ENCODE data around the gene JAG2.

Gene JAG2

GRCh38 chr14:105092171-105093037 lies 76.2 kb downstream of the JAG2 start:
- TF ChIP-seq, protein P1, sequence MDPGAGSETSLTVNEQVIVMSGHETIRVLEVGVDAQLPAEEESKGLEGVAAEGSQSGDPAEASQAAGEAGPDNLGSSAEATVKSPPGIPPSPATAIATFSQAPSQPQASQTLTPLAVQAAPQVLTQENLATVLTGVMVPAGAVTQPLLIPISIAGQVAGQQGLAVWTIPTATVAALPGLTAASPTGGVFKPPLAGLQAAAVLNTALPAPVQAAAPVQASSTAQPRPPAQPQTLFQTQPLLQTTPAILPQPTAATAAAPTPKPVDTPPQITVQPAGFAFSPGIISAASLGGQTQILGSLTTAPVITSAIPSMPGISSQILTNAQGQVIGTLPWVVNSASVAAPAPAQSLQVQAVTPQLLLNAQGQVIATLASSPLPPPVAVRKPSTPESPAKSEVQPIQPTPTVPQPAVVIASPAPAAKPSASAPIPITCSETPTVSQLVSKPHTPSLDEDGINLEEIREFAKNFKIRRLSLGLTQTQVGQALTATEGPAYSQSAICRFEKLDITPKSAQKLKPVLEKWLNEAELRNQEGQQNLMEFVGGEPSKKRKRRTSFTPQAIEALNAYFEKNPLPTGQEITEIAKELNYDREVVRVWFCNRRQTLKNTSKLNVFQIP (CRISPR knock-in tag; IDR thresholded peaks at IDR 0.05; ENCODE audit: borderline replicate concordance, low read depth): no peak
- TF ChIP-seq, protein P2, sequence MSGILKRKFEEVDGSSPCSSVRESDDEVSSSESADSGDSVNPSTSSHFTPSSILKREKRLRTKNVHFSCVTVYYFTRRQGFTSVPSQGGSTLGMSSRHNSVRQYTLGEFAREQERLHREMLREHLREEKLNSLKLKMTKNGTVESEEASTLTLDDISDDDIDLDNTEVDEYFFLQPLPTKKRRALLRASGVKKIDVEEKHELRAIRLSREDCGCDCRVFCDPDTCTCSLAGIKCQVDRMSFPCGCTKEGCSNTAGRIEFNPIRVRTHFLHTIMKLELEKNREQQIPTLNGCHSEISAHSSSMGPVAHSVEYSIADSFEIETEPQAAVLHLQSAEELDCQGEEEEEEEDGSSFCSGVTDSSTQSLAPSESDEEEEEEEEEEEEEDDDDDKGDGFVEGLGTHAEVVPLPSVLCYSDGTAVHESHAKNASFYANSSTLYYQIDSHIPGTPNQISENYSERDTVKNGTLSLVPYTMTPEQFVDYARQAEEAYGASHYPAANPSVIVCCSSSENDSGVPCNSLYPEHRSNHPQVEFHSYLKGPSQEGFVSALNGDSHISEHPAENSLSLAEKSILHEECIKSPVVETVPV (CRISPR knock-in tag; IDR thresholded peaks at IDR 0.05): no peak
- no peak for TF ChIP-seq ZFP30 (CRISPR knock-in tag; IDR thresholded peaks at IDR 0.05)
- no peak for TF ChIP-seq BACH2 (CRISPR knock-in tag; IDR thresholded peaks at IDR 0.05; ENCODE audit: borderline replicate concordance)
- TF ChIP-seq ZNF70 (CRISPR knock-in tag; IDR thresholded peaks at IDR 0.05): no peak
- TF ChIP-seq CREB5 (CRISPR knock-in tag; IDR thresholded peaks at IDR 0.05; ENCODE audit: low read depth): no peak
- TF ChIP-seq ZFP3 (CRISPR knock-in tag; IDR thresholded peaks at IDR 0.05): no peak
- no peak for TF ChIP-seq OSR1 (CRISPR knock-in tag; IDR thresholded peaks at IDR 0.05)
- TF ChIP-seq RARB (CRISPR knock-in tag; IDR thresholded peaks at IDR 0.05): no peak
- no peak for TF ChIP-seq ISL1 (CRISPR knock-in tag; IDR thresholded peaks at IDR 0.05)
- no peak for TF ChIP-seq ARNTL (CRISPR knock-in tag; IDR thresholded peaks at IDR 0.05; ENCODE audit: borderline replicate concordance, low read depth)
- no peak for TF ChIP-seq SNAI2 (CRISPR knock-in tag; IDR thresholded peaks at IDR 0.05)
- TF ChIP-seq CSDC2 (CRISPR knock-in tag; IDR thresholded peaks at IDR 0.05): no peak
- TF ChIP-seq TOX (CRISPR knock-in tag; IDR thresholded peaks at IDR 0.05; ENCODE audit: borderline replicate concordance): no peak
- TF ChIP-seq ZC3H10 (CRISPR knock-in tag; IDR thresholded peaks at IDR 0.05): no peak
- no peak for TF ChIP-seq TCF4 (CRISPR knock-in tag; IDR thresholded peaks at IDR 0.05; ENCODE audit: borderline replicate concordance)
- TF ChIP-seq PATZ1 (CRISPR knock-in tag; IDR thresholded peaks at IDR 0.05; ENCODE audit: borderline replicate concordance): no peak
- no peak for TF ChIP-seq ZNF565 (CRISPR knock-in tag; conservative IDR thresholded peaks at IDR 0.05; ENCODE audit: low read depth)
- no peak for TF ChIP-seq ZNF8 (CRISPR knock-in tag; IDR thresholded peaks at IDR 0.05)
- TF ChIP-seq PPARA (CRISPR knock-in tag; IDR thresholded peaks at IDR 0.05; ENCODE audit: borderline replicate concordance): no peak
- ATAC-seq: peak; percentile 3; the same call in 2 of the 3 replicates

GRCh38 chr14:105091517-105092170 lies 76.9 kb downstream of the JAG2 start:
- TF ChIP-seq PATZ1 (CRISPR knock-in tag; IDR thresholded peaks at IDR 0.05; ENCODE audit: borderline replicate concordance): no peak
- TF ChIP-seq ZNF565 (CRISPR knock-in tag; conservative IDR thresholded peaks at IDR 0.05; ENCODE audit: low read depth): no peak
- TF ChIP-seq TSHZ2 (CRISPR knock-in tag; IDR thresholded peaks at IDR 0.05): no peak
- TF ChIP-seq CSDC2 (CRISPR knock-in tag; IDR thresholded peaks at IDR 0.05): no peak
- TF ChIP-seq CREB5 (CRISPR knock-in tag; IDR thresholded peaks at IDR 0.05; ENCODE audit: low read depth): no peak
- no peak for TF ChIP-seq SNAI2 (CRISPR knock-in tag; IDR thresholded peaks at IDR 0.05)
- no peak for TF ChIP-seq ZNF8 (CRISPR knock-in tag; IDR thresholded peaks at IDR 0.05)
- no peak for TF ChIP-seq ESRRG (CRISPR knock-in tag; IDR thresholded peaks at IDR 0.05)
- TF ChIP-seq OSR1 (CRISPR knock-in tag; IDR thresholded peaks at IDR 0.05): no peak
- TF ChIP-seq TOX (CRISPR knock-in tag; IDR thresholded peaks at IDR 0.05; ENCODE audit: borderline replicate concordance): no peak
- no peak for TF ChIP-seq ZFP30 (CRISPR knock-in tag; IDR thresholded peaks at IDR 0.05)
- no peak for TF ChIP-seq TCF4 (CRISPR knock-in tag; IDR thresholded peaks at IDR 0.05; ENCODE audit: borderline replicate concordance)
- peak; percentile 7; the same call in 2 of the 3 replicates for ATAC-seq
